ENCODE data around the gene NFKBIE. TPM values are rescaled to one million over a fixed set of nuclear protein-coding genes. Genes with fewer than 3 reads are reported as not detected.
A peak's percentile ranks its signal among the peaks of the same experiment; 100 is the strongest.

The NFKBIE gene
- total and polyA plus RNA-seq, 2 of the 13 experiments (the other 11 are each of a cell fraction or from before 2014, with no cell fraction given) = 6.7 to 14.5 TPM

GRCh38 chr6:44246663-44247337, 18.6 kb downstream of the NFKBIE start, which contains the start of gene HSP90AB1 (continued):
- 0 out of 2 replicates have a peak, but pooled peaks have one; percentile 60 for TF ChIP-seq ZFP41 (CRISPR knock-in tag; IDR thresholded peaks at IDR 0.05; ENCODE audit: borderline replicate concordance)
- 0 out of 2 replicates have a peak, but pooled peaks have one; percentile 15 for TF ChIP-seq KDM6A (CRISPR knock-in tag; IDR thresholded peaks at IDR 0.05; ENCODE audit: low read depth)
- TF ChIP-seq KLF15 (CRISPR knock-in tag; IDR thresholded peaks at IDR 0.05; ENCODE audit: borderline replicate concordance) = 0 out of 2 replicates have a peak, but pooled peaks have one; percentile 25
- TF ChIP-seq ZMAT3 (CRISPR knock-in tag; conservative IDR thresholded peaks at IDR 0.05) = no peak; the same call in 1 of the 2 replicates
- peak; percentile 58; the same call in 1 of the 2 replicates for TF ChIP-seq KAT8 (CRISPR knock-in tag; IDR thresholded peaks at IDR 0.05)
- TF ChIP-seq IKZF4 (CRISPR knock-in tag; IDR thresholded peaks at IDR 0.05; ENCODE audit: borderline replicate concordance, low read depth, not compliant biosample characterization) = peak; percentile 89
- TF ChIP-seq HDAC1 (CRISPR knock-in tag; IDR thresholded peaks at IDR 0.05) = peak; percentile 66
- 0 out of 2 replicates have a peak, but pooled peaks have one; percentile 45 for TF ChIP-seq ZNF558 (CRISPR knock-in tag; IDR thresholded peaks at IDR 0.05; ENCODE audit: borderline replicate concordance)
- TF ChIP-seq MTA3 (CRISPR knock-in tag; IDR thresholded peaks at IDR 0.05) = no peak
- TF ChIP-seq ZNF550 (CRISPR knock-in tag; IDR thresholded peaks at IDR 0.05; ENCODE audit: borderline replicate concordance) = no peak
- TF ChIP-seq CHCHD3 (CRISPR knock-in tag; IDR thresholded peaks at IDR 0.05) = no peak
- 0 out of 2 replicates have a peak, but pooled peaks have one; percentile 22 for TF ChIP-seq ZNF383 (CRISPR knock-in tag; IDR thresholded peaks at IDR 0.05; ENCODE audit: borderline replicate concordance)
- 0 out of 2 replicates have a peak, but pooled peaks have one; percentile 8 for TF ChIP-seq ZNF20 (CRISPR knock-in tag; IDR thresholded peaks at IDR 0.05)
- peak; percentile 98 for TF ChIP-seq GTF2F1 (IDR thresholded peaks at IDR 0.05; ENCODE audit: low read length)
- no peak for TF ChIP-seq DDIT3 (CRISPR knock-in tag; IDR thresholded peaks at IDR 0.05)
- TF ChIP-seq NFKB2 (CRISPR knock-in tag; IDR thresholded peaks at IDR 0.05; ENCODE audit: borderline replicate concordance) = no peak; the same call in 1 of the 2 replicates
- TF ChIP-seq ZNF143 (CRISPR knock-in tag; IDR thresholded peaks at IDR 0.05) = peak; percentile 58; the same call in 1 of the 2 replicates
- TF ChIP-seq POGK (CRISPR knock-in tag; conservative IDR thresholded peaks at IDR 0.05) = 0 out of 2 replicates have a peak, but pooled peaks have one; percentile 16
- TF ChIP-seq FUBP1 (CRISPR knock-in tag; IDR thresholded peaks at IDR 0.05; ENCODE audit: borderline replicate concordance) = no peak
- TF ChIP-seq ZNF552 (CRISPR knock-in tag; IDR thresholded peaks at IDR 0.05; ENCODE audit: borderline replicate concordance) = no peak
- TF ChIP-seq SSRP1 (CRISPR knock-in tag; IDR thresholded peaks at IDR 0.05) = peak; percentile 97
- peak; percentile 65 for TF ChIP-seq ZNF580 (CRISPR knock-in tag; IDR thresholded peaks at IDR 0.05; ENCODE audit: borderline replicate concordance, low read depth)
- no peak for TF ChIP-seq NR2F2 (IDR thresholded peaks at IDR 0.05; ENCODE audit: borderline replicate concordance, low read depth)
- TF ChIP-seq XBP1 (CRISPR knock-in tag; IDR thresholded peaks at IDR 0.05) = peak; percentile 96
- no peak for TF ChIP-seq KAT7 (CRISPR knock-in tag; IDR thresholded peaks at IDR 0.05; ENCODE audit: borderline replicate concordance)
- TF ChIP-seq DR1 (CRISPR knock-in tag; IDR thresholded peaks at IDR 0.05) = peak; percentile 99
- peak; percentile 67; the same call in 1 of the 2 replicates for TF ChIP-seq NCOA2 (CRISPR knock-in tag; IDR thresholded peaks at IDR 0.05)

Data from HepG2 (cell line).